ENCODE data around the gene CERT1.

CERT1 gene

DNA sequence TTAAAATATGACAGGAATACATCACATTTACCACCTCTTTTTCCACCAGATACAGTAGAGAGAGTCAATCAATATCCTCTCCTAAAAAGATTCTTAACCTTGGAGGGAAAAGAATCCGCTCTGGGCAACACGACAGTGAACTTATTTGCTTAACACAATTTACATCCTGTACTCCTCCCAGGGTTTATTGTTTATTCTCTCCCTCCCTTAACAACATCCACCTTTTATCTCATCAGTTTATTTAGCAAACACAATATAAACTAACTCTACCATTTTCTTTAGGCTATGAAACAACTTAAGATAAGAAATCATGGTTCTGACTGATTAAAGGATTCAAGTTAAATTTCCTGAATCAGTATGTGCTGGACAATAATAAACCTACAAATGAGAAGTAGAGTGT, 50.9 kb downstream of the CERT1 start:
- Mint-ChIP-seq H3K9me3 (peaks cover 7% of the 10 kb centered on the region), H3K4me1 (no peaks in the 10 kb centered on the region), H3K4me3 (no peak overlapping the region), H3K27ac (peak overlapping the region; percentile 67), H3K36me3 (ENCODE audit: low read depth) (peaks cover 44% of the 10 kb centered on the region), H3K27me3 (ENCODE audit: low read depth, poor library complexity) (peaks cover 3% of the 10 kb centered on the region)
- no peak for DNase-seq
- TF ChIP-seq, protein P1, sequence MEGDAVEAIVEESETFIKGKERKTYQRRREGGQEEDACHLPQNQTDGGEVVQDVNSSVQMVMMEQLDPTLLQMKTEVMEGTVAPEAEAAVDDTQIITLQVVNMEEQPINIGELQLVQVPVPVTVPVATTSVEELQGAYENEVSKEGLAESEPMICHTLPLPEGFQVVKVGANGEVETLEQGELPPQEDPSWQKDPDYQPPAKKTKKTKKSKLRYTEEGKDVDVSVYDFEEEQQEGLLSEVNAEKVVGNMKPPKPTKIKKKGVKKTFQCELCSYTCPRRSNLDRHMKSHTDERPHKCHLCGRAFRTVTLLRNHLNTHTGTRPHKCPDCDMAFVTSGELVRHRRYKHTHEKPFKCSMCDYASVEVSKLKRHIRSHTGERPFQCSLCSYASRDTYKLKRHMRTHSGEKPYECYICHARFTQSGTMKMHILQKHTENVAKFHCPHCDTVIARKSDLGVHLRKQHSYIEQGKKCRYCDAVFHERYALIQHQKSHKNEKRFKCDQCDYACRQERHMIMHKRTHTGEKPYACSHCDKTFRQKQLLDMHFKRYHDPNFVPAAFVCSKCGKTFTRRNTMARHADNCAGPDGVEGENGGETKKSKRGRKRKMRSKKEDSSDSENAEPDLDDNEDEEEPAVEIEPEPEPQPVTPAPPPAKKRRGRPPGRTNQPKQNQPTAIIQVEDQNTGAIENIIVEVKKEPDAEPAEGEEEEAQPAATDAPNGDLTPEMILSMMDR (IDR thresholded peaks at IDR 0.05): no peak

- Mint-ChIP-seq H3K4me3 (no peak overlapping the region), H3K4me1 (no peaks in the 10 kb centered on the region), H3K27ac (no peak overlapping the region), H3K9me3 (peaks cover 4% of the 10 kb centered on the region), H3K27me3 (ENCODE audit: low read depth, poor library complexity) (peaks cover 3% of the 10 kb centered on the region), H3K36me3 (ENCODE audit: low read depth) (peaks cover 57% of the 10 kb centered on the region)
- DNase-seq: no peak
- TF ChIP-seq, protein P1 (IDR thresholded peaks at IDR 0.05): no peak
These were observed 53.7 kb downstream of the CERT1 start for GRCh38 chr5:75457691-75458090.

DNA sequence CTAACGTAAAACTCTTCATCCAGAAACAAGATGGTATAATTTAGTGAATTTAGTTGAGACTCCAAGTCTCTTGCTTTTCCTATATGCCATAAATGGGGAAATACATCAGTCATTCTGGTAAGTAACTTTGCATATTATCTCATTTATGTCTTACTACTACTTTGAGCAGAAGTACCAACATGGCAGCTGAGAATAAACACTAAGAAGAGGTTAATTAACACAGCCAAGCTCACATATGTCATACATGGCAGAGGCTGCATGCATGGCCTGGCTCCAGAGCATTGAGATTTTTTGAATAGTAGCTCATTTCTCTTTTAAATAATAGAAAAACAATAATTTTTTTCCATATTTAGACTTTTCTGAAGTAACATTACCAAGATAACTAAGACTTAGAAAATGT, 54.3 kb downstream of the CERT1 start:
- peaks cover under 1% of the 10 kb centered on the region for H3K9me3 Mint-ChIP-seq
- no peak overlapping the region for H3K27ac Mint-ChIP-seq
- H3K36me3 Mint-ChIP-seq (ENCODE audit: low read depth): peaks cover 52% of the 10 kb centered on the region
- TF ChIP-seq, protein P1 (IDR thresholded peaks at IDR 0.05): no peak
- no peaks in the 10 kb centered on the region for H3K27me3 Mint-ChIP-seq (ENCODE audit: low read depth, poor library complexity)
- H3K4me1 Mint-ChIP-seq: no peaks in the 10 kb centered on the region
- H3K4me3 Mint-ChIP-seq: no peak overlapping the region
- DNase-seq: no peak

DNA sequence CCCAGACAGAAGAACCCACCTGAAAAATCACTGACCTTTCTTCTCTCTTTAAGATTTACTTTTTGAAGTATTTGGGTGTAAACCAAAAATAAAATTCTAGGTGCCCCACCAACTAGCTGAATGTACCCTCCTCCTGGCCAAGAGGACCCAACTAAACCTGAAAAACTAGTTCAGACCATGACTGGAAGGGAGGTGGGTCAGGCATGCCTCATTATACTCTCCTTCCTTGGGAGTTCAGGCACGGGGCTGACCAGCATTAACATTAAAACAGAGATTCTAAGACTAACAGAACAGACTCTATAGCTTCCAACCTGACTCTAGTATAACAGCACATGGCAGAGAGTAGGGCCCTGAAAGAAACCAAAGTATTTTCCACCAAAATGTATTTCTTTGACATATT, 61.4 kb downstream of the CERT1 start:
- H3K9me3 Mint-ChIP-seq: peaks cover 39% of the 10 kb centered on the region
- no peak overlapping the region for H3K4me3 Mint-ChIP-seq
- H3K4me1 Mint-ChIP-seq: no peaks in the 10 kb centered on the region
- H3K27ac Mint-ChIP-seq: no peak overlapping the region
- TF ChIP-seq, protein P1 (IDR thresholded peaks at IDR 0.05): no peak
- DNase-seq: no peak
- peaks cover 78% of the 10 kb centered on the region for H3K36me3 Mint-ChIP-seq (ENCODE audit: low read depth)
- H3K27me3 Mint-ChIP-seq (ENCODE audit: low read depth, poor library complexity): no peaks in the 10 kb centered on the region

DNA sequence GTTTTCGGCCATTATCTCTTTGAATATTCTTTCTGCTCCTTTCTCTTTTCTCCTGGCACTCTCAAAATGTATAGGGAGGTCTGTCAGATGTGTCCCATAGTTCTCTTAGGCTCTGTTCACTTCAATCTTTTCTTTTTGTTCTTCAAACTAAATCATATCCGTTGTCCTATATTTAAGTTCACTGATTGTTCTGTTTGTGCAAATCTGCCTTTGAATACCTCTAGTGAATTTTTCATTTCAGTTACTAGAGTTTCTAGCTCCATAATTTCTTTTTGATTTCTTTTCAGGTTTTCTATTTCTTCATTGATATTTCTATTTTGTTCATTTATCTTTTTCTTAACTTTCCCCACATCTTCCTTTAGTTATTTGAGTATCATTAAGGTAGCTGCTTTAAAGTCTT, 65.4 kb downstream of the CERT1 start:
- TF ChIP-seq, protein P1 (IDR thresholded peaks at IDR 0.05): no peak
- no peak for DNase-seq
- Mint-ChIP-seq H3K27me3 (ENCODE audit: low read depth, poor library complexity) (no peaks in the 10 kb centered on the region), H3K4me3 (no peak overlapping the region), H3K9me3 (peaks cover 70% of the 10 kb centered on the region), H3K36me3 (ENCODE audit: low read depth) (peaks cover 87% of the 10 kb centered on the region), H3K4me1 (no peaks in the 10 kb centered on the region), H3K27ac (no peak overlapping the region)

DNA sequence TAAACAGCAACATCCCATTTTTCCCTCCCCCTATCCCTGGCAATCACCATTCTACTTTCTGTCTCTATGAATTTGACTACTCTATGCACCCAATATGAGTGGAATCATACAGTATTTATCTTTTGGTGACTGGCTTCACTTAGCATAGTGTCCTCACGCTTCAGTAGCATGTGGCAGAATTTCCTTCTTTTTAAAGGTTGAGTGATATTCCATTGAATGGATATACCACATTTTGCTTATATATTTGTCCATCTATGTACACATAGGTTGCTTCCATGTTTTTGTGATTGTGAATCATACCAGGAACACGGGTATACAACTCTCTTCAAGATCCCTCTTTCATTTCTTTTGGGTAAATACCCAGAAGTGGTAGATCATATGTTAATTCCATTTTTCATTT, 69.9 kb downstream of the CERT1 start:
- Mint-ChIP-seq H3K4me1 (no peaks in the 10 kb centered on the region), H3K27ac (no peak overlapping the region), H3K9me3 (peaks cover 46% of the 10 kb centered on the region), H3K4me3 (no peak overlapping the region), H3K27me3 (ENCODE audit: low read depth, poor library complexity) (no peaks in the 10 kb centered on the region), H3K36me3 (ENCODE audit: low read depth) (peaks cover 48% of the 10 kb centered on the region)
- DNase-seq: no peak
- TF ChIP-seq, protein P1 (IDR thresholded peaks at IDR 0.05): no peak

Data from nephron progenitor cell (in vitro differentiated cells).